Left renal pelvis (tissue), 4 donors: ENCODE results near the gene HYDIN. TPM values are rescaled to one million over a fixed set of nuclear protein-coding genes. Genes with fewer than 3 reads are reported as not detected.

ENCODE experiments used
- DNase-seq, 4 donors: peaks; one replicate each; pipeline ENCODE4 v3.0.0-alpha.2; 2013; ENCODE audit warnings: low read depth in 4 of 4, low spot score in 3 of 4
- polyA plus RNA-seq, 4 donors: library from polyadenylated mRNA; unstranded; fragments of 120-200 nt; gene quantifications; one replicate each; pipeline ENCODE4 v1.2.1, GENCODE V29; 2013; ENCODE audit not compliant: insufficient read length in 4 of 4

HYDIN gene
- polyA plus RNA-seq: 10 to 100 TPM in 3 of 4 donors, 1 to 10 TPM in 1; 3.8 to 16.9 (median 11.8) TPM

DNA sequence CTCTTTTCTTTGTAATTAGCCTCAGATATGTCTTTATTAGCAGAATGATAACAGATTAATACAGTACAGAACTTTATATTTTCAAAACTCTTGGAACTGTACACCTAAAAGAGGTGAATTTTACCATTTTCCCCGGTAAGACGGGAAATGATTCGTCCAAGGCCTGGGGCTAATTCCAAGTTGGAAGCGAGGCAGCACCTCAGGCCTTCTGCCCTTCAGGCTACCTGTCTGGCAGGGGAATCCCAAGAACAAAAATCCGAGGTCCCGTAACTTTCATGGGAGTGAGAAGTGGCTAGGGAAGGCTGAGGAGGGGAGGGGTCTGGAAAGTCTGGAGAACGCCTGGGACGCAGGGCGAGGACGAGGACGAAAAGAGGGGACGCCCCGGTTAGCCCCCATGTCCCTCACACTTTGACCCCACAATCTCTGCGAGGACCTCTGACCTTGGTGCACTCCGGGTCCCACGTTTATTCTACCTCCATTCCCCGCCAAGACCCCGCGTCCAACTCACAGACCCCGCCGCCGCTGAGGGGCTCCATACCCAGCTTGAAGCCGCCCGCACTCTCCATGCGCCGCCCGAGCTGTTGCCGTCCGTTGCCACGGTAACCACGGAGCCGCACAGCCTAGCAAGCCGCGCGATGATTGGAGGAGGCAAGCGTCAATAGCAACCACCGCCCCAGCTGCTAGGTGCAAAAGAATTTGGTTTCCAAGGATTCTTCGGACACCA is at the start of gene HYDIN:
TSS of gene HYDIN (minus strand) at position 601 of the 724 bp plus-strand sequence. CDS start 43,827 bp downstream, outside the sequence.
- peak; percentile 61 to 83 (median 70) for DNase-seq

DNA sequence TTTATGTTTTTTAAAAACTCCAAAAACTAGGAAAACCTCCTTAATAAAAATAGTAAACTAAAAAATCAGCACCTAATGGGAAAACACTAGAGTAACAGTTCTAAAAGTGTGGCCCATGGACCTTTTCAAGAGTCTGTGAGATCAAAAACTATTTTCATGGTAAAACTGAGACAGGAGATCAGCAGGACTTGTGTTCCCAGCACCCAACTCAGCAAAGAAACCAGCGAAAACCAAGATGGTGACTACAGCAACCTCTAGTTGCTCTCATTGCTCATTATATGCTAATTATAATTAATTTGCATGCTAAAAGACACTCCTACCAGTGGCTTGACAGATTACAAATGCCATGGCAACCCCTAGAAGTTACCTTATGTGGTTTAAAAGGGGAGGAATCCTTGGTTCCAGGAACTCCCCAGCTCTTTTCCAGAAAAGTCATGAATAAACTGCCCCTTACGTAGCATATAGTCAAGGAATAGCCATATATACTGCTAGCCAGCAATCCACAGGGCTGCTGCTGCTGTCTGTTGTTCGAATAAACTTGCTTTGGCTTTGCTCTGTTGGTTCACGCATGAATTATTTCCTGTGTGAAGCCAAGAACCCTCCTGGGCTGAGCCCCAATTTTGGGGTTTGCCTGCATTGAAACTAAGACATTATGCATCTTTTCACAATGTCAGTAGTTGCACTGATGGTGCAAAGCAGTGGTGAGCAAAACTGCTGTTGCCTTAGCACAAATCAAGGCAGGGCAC is 46.2 kb upstream of the HYDIN start:
- no peak for DNase-seq

DNA sequence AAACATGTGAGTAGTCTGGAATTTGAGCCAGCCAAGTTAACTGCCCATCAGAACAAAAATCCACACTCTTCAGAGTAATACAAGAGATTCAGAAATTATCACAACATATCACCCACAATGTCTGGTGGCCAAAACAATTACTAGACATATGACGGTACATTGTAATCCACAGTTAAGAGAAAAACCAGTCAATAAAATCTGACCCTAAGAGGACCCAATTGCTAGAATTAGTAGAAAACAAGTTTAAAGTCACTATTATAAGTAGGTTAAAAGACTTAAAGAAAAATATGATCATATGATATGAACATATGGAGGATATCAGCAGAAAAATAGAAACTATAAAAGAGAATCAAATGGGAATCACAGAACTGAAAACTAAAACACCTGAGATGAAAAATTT is 42.9 kb upstream of the HYDIN start:
- DNase-seq: no peak

DNA sequence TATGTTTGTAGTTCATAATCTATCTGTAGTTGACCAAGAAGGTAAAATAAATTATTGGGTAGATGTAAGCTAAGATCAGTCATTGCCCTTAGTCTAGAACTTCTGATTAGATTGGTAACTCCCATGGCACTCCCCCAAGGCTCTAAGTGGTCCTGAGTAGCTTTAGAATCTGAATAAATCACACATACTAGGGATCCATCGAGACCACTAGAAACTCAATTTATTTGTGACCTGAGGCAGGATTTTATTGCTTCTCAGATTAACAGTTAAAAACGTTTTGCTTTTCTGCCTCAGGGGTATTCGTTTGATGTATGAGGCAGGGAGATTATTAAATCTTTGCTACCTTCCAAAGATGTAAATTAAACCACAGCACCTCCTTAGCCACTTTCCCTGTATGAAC is 33.8 kb upstream of the HYDIN start:
- DNase-seq: no peak

DNA sequence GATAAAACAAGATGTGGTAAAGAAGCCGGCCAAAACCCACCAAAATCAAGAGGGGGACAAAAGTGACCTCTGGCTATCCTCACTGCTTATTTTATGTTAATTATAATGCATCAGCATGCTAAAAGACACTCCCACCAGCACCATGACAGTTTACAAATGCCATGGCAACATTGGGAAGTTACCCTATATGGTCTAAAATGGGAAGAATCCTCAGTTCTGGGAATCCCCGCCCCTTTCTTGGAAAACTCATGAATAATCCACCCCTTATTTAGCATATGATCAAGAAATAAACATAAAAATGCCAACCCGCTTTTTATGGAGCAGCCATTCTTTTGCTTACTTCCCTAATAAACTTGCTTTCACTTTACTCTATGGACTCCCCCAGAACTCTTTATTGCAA is 33.1 kb upstream of the HYDIN start:
- DNase-seq: no peak

DNA sequence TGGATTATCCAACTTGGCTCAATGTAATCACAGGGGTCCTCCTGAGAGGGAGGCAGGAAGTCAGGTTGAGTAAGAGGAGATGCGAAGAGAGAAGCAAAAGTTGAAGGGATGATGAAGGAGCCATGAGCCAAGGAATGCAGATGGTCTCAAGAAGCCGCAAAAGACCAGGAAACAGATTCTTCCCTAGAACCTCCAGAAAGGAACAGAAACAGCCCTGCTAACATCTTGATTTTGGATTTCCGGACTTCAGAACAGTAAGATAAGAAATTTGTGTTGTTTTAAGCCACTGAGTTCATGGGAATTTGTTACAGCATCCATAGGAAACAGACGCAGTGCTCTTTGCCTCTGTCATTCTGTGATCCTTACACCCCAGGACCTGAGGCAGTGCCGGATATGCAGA is 31.9 kb upstream of the HYDIN start:
- DNase-seq: no peak

DNA sequence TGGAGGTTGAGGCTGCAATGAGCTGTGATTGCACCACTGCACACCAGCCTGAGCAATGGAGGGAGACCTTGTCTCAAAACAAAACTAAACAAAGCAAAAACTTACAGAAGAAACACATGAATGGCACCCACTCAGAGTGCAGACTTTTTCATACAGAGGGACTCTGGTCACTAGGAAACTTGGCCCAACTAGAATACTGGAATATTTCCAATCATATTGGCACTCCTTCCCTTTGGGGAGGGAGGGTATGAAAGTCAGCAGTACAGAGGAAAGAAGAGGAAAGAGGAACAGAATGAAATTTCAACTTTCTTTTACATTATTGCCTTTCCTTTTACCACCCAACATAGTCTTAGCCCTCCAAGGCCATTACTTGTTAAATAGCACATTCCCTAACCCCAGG is 30.5 kb upstream of the HYDIN start:
- no peak for DNase-seq

DNA sequence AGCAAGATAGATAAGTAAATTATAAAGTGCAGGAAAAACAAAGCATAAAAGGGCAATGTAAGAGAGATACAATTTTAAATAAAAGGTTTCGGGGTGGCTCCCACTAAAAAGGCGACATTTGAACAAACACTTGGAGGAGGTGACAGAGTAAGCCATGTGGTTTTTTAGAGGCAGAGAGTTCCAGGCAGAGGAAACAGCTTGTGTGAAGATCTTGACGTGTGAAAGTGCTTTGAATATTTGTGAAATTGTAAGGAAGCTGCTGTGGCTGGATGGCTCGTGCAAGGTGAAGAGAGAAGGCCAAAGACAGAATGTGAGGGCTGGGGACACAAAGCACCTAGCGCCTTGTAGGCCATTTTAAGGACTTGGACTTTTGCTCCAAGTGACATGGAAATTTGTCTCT is 28.6 kb upstream of the HYDIN start:
- DNase-seq: no peak

DNA sequence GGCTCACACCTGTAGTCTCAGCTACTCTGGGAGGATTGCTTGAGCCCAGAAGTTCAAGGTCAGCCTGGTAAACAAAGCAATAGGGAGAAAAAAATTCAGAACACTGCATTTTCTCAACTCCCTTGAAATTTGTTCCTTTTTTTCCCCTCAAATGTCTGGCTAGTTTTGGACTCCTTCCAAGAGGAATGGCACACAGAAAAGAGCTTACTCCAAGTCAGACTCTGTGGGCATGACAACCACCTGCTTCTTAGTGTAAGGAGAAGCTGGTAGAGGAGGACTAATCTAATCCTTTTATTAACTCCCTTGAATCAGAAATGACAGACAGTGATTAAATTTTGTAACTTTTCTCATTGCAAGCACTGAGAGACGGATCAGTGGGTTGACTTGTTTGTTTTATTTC is 27.9 kb upstream of the HYDIN start:
- DNase-seq: no peak

DNA sequence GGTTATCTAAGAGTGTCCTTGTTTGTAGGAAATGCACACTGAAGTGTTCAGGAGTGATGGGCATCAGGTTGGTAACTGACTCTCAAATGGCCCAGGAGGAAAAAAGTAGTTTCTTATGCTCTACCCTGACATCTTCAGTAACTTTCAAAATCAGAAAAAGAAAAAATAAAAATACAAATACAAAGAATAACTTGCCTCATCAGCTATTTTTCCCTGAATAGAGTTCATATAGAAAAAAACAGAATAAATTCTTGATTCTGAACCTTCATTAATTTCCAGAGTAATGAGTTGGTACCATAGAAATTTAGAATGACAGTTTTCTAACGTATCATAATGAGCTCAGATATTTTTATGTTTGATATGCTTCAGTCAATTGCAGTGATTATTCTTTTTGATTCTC is 27.2 kb upstream of the HYDIN start:
- DNase-seq: no peak

DNA sequence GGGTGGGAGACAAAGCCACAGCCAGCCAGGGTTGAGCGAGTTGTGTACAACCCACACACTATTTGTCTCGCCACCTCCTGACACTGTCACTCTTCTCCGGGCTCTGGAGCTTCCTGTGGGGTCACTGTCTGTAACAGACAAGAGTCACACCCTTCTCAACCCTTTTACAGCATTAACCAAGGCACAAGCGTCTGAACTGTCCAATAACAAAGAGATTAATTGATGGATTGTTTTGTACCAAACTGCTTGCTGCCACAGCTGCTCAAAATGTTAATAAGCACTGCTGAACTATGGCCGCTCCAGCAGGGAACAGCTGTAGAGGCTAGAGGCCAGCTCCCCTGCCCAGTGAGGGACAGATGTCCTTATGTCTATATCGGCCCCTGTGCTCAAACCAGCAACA is 25.2 kb upstream of the HYDIN start:
- DNase-seq: no peak

DNA sequence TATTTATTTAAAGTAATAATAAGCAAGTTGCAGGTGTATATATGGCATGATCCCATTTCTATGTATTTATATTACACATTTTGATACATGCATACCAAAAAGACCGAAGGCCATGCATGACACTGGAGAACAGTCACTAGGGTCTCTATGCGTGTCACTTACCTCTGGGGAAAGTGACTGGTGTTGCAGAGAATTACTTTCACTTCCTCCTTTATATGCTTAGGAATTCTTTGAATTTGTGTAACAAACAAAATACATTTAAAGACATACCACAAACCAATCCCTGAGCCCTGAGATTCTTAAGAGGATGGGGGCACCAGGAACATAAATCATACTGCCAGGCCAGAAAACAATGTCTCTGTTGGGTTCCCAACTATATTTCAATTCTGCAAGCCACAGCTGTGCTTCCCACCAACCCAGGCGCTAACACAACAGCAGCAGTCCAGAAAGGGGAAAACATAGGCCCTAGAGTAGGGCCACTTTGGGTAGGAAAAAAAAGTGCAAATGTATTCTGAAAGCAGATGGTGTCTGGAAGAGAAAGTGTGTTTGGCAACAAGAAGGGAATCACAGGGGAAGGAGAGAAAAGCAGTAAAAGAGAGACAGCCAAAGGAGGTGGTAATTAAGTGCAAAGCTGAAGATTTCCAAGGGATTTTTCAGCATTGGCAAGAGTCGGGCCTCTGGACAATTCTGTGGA is 24.5 kb upstream of the HYDIN start:
- no peak for DNase-seq

DNA sequence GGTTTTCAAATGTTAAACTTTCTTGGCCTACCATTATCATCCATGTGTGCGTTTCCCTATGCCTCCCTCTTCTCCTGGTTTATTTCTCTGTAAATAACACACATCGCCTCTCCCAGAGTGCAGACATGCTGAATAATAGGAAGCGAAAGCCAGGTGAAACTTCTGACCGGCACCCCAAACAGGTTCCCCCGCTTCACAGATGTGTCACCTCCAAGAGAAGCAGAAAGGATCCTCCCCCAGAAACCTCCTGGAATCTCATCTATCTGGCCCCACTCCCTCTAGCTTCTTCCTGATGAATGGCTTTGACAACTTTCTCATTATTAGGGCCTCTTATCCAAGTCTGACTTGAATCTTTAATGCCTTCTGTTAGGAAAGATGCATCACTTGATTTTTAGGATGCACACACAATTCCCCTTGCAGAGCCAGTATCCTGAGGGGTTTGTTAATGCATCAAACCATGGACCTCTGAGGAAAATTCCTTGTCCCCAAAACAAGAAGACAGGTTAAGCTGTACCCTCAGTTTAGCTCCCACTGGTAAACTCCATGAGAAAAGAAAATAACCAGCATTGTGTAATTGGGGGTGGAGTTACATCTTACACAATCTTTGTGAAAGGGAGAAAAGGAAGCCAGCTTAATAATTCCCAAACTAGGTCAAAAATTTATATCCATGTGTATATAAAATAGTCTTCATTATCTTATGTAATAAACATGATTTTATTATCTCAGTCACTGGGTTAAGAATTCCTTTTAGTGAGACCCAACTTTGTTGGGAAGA is 20.1 kb upstream of the HYDIN start:
- DNase-seq: no peak

DNA sequence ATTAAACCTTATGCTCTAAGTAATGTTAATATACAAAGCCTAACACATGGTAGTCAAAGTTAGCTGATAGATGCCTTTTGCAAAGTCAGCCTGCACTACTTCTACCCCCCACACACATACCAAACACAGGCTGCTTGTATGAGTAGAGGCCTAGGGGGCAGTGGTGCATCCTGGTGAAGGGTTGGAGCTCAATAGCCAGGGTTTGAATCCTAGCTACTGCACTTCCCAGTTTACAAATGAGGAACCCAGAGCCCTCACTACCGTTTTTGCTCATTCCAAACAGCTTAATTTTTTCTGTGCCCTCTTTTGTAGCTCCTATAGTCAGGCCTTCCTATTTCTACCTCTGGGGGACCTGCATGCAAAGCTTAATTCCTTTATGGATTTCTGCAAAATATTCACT is 18.9 kb upstream of the HYDIN start:
- DNase-seq: no peak

DNA sequence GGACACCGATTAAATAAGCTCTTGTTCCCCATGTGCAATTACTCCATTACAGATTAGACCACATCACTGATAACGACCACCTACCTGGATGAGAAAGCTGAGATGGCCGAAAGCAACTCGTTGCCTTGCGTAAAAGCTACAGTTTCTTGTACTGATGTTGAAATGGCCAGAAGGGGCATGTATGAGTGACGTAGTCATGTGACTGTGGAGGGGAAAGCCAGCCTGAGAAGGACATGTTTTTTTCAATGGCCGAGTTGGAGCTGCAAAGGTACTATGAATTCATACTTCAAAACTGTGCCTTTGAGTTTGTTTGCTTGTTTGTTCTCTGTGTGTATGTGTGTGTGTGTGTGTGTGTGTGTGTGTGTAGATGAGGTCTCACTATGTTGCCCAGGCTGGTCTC is 17.0 kb upstream of the HYDIN start:
- DNase-seq: no peak

DNA sequence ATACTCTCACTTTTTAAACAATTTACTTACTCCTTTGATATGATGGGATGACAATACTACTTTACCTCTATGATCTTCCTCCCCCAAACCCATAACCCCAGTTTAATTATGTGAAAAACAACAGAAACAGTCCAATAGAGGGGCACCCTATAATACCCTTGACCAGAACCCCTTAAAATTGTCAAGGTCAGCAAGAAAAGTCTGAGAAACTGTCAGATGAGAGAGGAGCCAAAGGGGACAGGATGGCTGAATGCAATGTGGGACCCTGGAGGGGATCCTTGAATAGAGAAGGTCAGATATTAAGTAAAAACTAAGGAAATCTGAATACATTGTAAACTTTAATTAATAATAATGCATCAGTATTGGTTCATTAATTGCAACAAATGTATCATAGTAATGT is 15.8 kb upstream of the HYDIN start:
- DNase-seq: no peak

DNA sequence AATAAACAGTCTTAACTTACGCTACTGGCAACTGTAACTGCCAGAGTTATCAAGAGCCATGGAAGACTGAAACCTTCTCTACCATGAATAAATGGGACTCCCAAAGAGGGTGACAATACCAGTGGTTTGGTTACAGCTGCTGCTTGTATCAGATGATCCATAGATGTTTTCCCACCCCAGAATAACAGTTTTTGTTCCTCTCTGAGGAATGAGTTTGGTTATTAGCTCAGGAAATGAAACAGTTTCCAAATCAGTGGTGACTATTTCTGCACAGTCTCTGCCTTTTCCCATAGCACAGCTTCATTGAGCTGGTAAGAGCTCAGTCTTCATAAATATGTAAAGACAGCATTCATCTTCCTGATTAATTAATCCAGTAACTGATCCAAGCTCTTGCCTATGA is 14.0 kb upstream of the HYDIN start:
- no peak for DNase-seq

DNA sequence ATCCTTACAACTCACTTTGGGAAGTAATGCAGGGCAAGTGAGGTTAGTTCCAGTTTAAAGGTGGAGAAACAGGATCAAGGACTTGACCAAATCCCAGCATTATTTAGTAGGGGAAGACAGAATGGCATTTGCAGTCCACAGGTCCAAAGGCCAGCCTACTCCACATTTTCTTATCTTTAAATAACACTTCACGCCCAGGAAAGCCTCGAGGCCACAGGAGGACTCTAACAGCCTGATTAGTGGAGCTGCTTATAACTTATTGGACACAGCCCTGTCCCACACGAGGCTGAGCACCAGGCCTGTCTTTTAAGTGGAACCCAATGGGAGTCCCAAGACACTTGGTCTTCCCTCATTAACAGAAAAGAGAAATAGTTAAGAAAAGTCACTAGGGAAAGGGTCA is 12.1 kb upstream of the HYDIN start:
- DNase-seq: no peak

DNA sequence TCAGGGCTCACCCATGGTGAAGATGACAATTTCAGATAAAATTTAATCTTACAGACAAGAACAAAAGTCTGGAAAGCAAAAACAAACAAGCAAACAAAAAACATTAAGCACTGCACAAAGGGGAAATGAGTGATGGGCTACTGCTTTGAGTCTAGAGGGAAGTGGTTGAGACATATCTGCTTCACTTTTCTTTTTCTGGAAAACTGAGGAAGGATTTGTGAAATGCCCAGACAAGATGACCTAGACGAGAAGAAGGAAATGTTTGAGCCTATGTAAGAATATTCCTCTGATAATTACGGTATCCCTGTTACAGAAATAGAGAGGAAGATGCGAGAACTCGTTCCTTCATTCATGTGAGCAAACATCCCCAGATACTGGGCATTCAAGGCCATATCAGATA is 11.5 kb upstream of the HYDIN start:
- no peak for DNase-seq

DNA sequence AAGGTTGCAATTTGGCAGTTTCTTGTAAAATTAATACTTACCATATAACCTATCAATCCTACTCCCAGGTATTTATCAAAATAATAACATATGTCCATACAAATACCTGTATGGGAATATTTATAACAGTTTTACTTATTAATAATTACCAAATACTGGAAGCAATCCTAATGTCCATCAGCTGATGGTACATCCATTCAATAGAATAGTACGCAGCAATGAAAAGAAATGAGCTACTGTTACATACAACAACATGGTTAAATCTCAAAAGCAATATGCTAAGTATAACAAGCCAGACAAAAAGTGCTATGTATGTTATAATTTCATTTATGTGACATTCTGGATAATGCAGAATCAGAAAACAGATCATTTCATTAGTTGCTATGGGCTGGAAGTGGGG is 1.2 kb downstream of the HYDIN start:
- no peak for DNase-seq
